ENCODE data around the gene GTF2I.
A peak's percentile ranks its signal among the peaks of the same experiment; 100 is the strongest.
"Not testable (repeated sequence)": the region's sequence is repeated elsewhere in the genome, so short reads cannot be mapped to it uniquely, and the experiment has no call there.

Gene GTF2I

DNA sequence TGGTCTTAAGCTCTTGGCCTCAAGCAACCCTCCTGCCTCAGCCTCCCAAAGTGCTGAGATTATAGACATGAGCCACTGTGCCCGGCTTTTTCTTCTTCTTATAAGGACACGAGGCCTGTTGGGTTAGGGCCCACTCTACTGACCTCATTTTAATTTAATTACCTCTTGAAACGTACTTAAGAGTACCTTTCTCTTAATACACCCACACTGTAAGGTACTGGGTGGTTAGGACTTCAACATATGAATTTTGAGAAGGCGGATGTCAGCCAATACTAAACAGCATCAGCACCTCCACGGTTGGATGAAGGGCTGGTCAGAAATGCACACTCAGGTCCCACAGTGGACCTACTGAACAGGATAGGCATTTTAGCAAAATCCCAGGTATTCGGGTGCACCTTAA, 124.2 kb downstream of the GTF2I start:
- DNase-seq, result not testable (repeated sequence)

DNA sequence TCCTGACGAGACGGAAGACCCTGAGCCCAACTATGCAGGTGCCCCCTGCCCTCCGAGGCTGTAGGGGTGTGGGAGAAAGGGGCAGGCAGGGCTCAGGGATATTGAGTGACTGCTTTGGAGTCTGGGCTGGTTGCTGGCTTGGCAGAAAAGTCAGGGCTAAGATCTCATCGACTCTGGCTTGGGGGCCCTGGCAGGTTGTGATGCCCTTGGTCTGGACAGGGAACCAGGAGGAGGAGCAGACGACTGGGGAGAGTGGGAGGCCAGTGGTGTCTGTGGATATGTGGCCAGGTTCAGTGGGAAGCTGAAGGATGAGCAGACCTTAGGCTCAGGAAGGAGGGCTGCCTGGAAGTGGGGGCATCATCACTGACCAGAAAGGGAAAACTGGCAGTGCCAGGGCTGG, 126.1 kb downstream of the GTF2I start:
- DNase-seq, result not testable (repeated sequence)

DNA sequence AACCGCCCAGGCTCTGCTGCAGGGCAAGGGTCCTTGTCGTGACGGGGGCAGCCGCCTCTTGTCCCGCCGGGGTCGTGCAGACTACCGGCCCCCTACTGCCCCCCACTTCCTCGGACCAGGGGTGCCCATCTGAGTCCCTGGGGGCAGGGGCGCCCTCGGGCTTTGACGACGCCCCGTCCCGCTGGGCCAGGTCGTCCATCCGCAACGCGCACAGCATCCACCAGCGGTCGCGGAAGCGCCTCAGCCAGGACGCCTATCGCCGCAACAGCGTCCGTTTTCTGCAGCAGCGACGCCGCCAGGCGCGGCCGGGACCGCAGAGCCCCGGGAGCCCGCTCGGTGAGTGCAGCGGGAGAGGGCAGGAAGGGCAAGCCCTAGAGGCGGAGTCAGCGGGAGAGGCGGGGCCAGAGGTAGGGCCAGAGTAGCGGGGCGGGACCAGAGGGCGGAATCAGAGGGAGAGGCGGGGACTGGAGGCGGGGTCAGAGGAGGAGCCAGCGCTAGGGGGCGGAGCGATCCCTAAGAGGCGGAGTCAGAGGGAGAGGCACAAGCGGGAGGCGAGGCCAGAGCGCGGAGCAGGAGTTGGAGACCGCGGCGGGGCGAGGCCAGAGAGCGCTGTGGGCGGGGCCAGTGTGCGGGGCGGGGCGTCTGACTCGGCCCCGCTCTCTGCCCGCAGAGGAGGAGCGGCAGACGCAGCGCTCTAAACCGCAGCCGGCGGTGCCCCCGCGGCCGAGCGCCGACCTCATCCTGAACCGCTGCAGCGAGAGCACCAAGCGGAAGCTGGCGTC, 131.0 kb downstream of the GTF2I start:
- peak; percentile 95 for DNase-seq

DNA sequence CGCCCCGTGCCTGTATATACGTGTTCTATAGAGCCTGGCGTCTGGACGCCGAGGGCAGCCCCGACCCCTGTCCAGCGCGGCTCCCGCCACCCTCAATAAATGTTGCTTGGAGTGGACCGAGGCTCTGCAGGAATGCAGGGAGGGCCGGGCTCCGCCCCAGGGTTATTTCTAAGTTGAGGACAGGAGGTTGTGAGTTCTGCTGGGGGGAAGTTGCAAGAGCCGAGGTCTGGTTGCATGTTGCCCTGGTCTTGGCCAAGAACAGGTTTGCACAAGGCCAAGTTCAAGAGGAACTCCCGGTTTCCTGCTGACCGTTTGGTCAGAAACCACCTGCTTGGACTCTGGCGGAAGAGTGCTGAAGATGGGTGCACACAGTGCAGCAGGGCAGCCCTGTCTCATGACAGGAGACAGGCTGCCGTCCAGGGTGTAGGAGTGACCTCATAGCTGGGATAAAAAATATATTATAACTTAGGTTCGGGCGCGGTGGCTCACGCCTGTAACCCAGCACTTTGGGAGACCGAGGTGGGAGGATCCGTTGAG, 131.8 kb downstream of the GTF2I start:
- DNase-seq, result not testable (repeated sequence)

DNA sequence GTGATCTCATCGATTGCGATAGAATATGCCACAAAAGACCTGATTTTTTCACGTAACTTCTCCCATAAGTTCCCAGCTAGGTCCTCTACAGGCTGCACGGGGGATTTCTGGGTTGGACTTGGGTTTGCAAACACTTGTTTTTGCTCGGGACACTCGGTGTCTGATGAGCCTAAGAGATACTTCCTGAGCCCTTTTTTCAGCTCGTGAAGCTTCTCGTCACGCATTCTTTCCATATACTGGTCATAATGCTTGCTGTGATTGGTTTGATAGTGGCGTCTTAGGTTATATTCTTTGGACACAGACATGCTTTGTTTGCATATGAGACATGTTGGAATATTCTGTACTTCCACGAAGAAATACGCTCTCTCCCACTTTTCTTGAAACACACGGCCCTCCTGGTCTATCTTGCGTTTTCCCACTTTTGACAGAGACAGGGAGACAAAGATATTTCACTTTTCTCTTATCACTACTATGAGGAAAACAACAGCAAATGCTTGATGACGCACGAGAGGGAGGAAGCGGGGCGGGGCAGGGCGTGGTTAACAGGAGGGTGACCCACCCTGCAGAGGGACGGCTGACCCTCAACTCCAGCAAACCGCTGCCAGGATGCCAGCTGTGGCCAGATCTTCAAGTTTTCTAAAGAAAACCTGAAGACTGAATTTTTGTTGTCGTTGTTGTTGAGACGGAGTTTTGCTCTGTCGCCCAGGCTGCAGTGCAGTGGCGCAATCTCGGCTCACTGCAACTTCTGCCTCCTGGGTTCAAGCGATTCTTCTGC, 140.5 kb downstream of the GTF2I start:
- not testable (repeated sequence) for DNase-seq

DNA sequence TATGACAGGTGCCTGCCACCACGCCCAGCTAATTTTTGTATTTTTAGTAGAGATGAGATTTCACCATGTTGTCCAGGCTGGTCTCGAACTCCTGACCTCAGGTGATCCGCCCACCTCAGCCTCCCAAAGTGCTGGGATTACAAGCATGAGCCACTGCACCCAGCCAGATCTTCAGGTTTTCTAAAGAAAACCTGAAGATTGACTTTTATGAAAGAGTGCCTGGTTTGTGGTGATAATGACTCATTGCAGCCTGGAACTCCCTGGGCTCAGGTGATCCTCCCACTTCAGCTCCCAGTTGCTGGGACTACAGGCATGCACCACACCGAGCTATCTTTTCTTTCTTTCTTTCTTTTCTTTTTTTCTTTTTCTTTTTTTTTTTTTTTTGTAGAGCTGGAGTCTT, 141.1 kb downstream of the GTF2I start:
- peak; percentile 6 for DNase-seq
